HG03439 (cell line): Measurements from ENCODE around the gene MGMT.

Source experiments
- ATAC-seq: cut with Tn5 transposase; IDR thresholded peaks from one replicate; pipeline ENCODE4 v1.9.1; 2021; ENCODE audit warnings: mild to moderate bottlenecking, moderate library complexity; ENCODE audit not compliant: unreplicated experiment

Gene MGMT

DNA sequence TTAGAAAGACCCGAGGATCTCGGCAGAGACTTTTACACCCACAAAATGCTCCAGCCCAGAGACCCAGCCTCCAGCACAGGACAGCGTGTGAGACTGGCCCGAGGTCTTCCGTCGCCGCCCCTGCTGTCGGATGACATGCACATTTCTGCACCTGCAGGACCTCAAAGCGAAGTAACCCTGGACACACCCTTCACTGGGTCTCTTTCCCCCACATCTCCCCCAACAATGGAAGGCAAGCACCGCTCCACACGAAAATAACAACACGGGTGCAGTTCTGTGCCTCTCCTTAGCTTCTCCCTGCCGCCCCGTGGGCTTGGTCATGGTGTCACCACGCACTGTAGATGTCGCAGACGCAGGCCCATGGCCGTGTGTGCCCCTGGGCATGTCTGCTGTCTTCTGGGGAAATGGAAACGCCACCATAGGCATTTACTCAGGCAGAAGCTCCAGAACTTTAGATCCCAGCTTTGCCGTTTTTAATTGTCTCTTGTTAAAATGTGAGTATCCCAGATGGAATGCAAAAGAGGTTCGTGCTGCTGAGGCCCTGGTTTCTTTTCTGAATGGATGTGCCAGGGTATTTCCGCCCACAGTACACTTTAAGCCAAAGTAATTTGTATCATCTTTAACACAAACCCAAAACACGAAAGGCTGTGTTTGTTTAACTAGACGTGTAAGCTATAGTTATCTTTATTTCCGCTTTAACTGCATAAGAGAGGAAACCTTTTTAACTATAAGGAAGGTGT, 237.9 kb downstream of the MGMT start:
- no peak for ATAC-seq

DNA sequence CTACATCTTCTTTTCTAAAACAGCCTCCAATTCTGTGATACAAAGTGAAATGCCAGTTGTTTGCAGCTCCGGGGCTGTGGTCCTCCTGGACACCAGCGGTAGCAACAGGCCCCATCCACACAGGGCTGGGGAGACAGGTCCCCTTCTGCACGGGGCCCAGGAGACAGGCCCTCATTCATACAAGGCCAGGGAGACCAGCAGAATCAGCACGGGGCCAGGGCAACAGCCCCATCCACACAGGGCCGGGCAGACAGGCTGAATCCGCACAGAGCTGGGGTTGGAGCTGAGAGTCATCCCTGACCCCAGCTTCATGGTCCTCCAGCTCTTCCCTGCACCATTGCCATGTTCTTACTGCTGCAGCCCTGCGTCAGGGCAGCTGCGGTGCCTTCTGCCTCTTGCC, 238.6 kb downstream of the MGMT start:
- no peak for ATAC-seq

DNA sequence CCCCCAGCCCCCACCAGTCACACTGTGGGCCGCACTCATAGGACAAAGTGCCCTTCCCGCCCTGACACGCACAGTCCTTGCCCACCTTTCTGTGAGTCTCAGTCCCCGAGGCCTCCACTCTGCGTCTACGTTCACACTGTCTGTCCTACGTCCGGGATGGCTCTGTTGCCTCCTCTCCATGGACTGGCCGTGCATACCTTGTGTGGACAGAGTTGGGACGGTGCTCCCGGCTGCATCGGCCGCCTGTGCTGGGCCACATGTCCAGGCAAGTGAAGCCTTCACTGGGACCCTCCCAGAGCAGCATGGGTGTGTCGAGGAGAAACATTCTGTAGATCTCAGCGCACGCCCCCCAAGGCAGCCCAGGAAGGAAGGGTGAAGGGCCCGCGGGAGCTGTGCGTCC, 239.0 kb downstream of the MGMT start:
- no peak for ATAC-seq

DNA sequence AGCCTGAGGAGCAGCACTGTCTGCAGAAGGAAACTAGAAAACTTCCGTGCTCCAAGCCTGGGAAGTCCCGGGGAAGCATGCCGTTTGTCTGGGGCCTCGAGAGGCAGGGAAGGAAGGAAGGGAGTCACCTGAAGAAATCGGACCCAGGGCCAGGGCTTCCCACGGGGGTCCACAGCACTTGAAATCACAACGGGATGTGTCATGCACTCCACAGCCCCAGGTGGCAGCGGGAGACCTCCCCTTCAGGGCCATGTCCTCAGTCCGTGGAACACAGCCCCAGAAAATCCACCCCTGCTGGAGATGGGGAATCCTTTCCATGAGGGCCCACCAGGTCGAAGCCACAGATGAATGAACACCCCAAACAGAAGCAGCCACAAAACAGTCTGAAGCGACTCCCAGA, 239.5 kb downstream of the MGMT start:
- no peak for ATAC-seq

DNA sequence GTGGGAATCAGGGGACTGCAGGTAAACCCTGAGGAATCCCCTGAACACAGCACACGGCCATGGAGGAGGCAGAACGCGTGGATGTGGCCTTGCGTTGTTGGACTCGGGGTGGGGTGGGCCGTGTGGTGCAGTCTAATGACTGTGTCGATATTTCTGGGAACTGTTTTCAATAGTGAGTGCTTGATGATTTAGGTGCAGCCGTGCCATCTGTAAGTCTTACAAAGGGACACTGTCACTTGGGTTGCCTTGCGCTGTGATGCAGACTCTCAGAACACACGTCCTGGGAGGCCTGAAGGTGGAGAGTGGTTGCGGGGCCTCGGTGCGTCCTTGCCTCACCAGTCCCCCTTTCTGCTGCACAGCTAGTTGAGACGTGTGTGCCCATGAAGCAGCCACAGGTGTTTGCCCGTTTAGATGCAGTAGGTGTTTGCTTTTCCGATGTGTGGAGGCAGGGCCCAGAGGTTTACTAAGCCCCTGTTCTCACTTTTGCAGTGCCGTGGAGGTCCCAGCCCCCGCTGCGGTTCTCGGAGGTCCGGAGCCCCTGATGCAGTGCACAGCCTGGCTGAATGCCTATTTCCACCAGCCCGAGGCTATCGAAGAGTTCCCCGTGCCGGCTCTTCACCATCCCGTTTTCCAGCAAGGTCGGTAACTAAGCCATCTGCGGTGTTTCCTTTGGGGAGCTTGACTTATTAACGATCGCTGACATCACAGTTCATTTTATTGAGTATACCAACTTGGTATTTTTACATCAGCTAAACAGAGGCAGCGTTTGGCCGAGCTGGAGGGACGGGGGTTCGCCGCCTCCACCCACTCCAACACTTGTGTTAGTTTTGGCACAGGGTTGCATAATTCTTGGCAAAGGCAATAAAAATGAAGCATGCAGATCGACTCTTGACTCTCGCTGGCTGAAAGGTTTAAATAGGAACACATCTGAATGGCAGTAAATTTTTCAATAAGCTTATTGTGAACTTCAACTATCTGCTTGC, 240.7 kb downstream of the MGMT start:
- no peak for ATAC-seq

DNA sequence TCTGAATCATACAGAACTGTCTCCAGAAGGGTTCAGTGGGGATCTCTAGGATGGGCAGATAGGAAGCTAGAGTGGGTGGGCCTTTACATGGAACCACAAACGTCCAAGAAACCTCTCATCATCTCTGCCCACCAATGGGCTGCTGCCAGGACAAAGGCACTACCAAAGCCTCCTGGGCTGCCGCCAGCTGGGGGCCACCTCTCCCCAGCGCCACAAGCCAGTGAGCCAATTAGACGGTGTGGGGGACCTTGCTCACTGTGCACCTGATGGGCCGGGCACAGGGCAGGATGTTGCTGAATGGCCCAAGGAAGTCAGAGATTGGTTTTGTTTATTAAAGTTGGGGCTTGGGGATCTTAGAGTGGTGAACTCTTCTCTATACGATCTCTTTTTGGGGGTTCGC, 242.1 kb downstream of the MGMT start:
- no peak for ATAC-seq

DNA sequence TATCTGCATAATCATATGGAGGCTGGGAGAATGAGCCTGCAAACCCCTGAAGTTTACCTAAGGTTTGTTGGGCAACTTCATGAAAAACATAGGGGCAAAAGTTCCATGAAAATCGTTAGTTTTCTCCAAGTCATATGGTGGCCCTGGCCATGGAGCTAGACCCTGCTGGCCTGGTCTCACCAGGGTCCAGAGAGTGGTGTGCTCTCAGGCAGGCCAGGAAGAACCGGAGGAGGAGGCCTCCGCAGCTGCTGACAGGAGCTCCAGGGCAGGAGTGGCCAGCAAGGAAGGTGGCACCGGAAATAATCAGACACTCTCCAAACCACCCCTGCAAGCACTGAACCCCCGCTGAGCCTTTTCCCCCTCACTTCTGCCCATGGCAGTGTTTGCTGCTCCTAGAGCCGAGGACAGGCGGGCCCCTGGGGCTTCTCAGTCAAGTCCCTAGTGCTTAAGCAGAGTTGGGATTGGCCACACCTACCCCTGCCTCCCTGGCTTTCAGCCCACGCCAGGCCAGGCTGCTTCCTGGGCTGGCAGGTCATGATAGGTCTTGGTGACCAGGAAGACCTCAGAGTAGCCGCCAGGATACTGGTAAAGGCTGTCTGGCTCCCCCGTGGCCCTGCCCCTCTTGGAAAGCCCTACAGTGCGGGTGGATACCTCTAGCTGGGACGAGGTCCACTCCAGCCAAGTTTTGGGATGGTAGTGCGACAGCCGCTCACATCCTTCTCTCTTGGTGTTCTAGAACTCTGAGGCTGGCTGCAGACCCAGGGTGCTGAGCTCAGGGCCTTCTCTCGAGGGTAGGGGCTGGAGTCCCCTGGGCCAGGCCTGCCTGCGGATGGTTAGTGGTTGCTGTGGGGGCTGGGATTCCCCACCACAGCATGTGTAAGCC, 242.8 kb downstream of the MGMT start:
- ATAC-seq: no peak

DNA sequence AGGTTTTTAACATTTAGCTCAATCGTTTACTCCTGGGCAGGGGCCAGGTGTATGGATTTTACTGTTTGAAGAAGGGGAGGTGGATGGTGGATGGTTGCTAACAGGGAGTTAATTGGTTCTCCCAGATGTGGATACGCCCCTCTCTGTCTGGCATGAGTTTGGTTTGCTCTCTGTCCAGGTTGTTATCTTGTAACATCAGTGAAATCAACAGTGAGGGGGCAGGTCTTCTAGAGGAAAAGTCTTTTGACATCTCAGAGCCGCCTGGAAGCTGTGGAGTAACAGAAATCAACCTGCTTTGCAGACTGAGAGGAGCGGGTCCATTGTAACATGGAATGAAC, 243.4 kb downstream of the MGMT start:
- no peak for ATAC-seq

DNA sequence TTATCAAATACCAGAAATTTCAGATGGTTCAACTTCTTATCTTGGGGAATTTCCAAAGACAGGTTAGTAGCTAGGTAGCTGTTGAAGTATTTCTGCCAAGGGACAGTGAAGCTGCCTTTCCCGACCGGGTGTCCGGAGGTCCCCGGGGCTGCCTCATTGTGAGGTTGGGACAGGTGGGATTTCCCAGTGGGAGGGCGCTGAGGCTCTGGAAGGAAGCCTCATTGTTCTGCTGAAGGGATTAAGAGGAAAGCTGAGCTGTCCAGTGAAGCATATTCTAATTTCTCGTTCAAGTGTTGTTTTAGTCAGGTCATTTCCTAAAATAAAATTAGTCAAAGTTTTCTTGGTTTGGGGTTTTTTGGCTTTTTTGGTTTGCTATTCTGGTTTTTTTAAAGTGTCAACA, 244.2 kb downstream of the MGMT start:
- ATAC-seq: no peak

DNA sequence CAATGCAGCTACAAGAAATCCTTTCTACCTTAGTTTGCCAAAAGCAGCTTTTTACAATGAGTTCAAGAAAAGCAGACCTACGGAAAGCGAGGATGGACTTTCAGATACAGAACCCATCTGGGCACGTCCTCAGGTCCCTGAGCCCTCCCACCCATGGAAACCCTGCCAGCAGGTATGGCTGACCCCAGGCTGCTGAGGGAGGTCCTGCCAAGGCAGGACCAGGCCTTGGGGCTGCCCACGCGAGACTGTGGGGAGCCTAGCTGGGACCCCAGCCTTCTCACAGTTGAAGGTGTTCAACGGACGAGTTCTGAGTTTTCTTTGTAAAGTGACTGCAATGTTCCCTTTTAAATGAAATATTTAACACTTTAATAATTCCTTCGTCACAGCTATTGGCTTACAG, 245.0 kb downstream of the MGMT start:
- no peak for ATAC-seq

DNA sequence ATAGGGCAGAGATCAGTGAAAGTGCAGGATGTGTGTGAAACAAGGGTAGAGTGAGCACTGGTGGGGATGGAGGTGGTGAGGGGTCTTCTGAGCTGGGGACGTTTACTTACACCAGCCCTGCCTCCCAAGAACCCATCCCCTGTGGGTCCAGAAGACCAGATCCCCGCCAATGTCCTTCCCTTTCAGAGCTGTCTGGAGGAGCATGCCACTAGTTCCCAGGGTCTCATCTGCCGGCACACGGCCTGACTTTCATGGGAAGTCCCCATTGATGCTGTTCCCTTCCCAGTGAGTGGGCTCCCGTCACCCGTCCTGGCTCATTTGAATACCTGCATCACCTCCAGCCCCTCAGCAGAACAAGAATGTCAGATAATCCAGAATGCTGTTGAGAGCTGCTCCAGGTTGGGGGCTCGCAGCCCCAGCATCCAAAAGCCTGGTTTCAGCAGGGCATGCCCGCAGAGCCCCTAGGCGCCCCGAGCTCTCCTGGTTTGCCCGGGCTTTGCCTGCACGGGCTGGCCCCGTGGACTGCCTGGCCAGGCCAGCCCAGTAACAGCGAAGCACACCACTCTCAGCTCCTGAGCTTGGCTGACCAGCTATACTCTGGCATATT, 246.7 kb downstream of the MGMT start:
- no peak for ATAC-seq

DNA sequence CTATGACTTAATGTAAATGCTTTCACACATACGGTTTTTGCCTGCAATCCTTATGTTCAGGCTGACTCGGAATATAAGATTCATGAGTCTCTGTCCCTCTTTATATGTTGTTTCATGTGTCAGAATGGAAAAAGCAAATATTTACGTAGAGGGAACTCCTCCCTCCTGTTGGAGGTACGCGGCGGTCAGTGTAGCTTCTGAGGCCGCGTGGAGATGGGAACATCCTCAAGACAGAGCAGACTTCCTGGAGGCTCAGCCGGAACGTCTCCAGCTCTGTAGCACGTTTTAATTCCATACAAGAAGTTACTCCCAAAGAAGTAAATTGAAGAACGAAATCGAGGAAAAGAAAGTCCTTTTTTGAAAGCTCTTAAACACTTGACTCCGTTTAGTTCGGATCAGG, 248.8 kb downstream of the MGMT start:
- ATAC-seq: no peak

DNA sequence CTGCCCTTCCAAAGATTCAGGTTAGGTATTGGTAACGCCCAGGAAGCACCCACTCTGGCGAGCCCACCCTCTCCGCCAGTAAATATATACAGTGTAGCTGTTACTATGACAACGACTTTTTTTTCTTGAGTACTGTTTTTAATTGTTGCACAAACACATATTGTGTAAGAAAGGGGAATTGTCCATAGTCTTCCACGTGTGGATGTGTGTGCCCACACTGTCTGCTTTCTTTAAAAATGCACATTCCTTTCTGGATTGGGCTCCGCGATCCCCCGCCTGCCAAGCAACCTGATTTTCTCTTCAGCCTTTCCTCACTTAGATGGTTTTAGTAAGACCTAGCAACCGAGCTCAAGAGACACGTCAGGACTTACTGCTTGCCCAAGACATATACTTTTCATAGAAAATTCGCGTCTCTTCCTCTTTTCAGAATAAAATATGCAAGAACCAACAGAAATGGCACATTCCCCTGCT, 249.2 kb downstream of the MGMT start:
- no peak for ATAC-seq

DNA sequence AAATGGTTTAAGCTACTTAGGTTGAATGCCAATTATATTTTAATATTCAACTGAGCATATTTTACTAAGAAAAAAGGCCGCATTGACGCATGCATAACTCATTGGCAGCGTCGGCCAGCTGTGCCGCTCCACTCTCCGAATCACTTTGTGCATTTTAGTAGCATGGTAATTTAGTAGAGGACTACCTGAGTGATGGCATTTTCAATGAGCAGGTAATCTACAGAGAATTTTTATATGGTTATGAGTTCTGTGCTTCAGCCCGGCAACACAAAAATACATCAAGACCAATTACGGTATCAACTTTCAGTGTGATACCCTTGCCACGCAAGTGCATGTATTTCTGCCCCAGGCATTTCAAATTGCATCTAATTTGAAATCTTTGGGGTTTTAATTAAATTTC, 249.8 kb downstream of the MGMT start:
- no peak for ATAC-seq

DNA sequence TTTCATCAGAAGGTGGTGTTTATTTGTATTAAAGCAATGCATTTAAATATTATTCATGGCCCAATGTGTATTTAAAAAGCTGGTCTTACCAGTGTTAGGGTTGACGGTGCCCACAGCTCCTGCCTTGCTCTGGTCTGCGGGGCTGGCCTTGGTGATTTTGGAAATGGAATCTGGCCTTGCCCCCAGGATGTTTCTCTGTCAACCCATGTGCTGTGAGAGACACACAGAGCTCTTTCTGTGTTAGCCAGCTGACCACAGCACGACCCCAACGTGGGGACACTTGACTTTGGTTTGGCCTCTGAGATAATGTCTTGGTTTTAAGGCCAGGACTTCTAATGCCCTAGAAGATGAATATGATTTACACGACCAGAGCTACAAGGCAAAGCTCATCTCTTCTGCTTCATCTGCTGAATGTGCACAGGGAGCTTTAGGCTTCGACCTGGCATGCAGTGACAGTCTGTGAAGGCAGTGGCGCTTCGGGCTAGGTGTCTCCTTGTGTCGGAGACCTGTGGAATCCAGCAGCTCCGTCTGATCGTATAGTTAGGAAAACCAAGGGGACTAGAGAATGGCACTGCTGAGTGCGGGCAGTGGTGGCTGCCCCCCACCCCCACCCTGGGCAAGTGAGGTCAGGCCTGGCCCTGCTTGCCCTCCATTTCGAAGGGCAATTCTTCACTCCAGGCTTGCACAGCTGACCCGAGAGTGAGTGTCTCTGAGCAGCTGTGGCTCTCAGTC, 250.9 kb downstream of the MGMT start:
- no peak for ATAC-seq

DNA sequence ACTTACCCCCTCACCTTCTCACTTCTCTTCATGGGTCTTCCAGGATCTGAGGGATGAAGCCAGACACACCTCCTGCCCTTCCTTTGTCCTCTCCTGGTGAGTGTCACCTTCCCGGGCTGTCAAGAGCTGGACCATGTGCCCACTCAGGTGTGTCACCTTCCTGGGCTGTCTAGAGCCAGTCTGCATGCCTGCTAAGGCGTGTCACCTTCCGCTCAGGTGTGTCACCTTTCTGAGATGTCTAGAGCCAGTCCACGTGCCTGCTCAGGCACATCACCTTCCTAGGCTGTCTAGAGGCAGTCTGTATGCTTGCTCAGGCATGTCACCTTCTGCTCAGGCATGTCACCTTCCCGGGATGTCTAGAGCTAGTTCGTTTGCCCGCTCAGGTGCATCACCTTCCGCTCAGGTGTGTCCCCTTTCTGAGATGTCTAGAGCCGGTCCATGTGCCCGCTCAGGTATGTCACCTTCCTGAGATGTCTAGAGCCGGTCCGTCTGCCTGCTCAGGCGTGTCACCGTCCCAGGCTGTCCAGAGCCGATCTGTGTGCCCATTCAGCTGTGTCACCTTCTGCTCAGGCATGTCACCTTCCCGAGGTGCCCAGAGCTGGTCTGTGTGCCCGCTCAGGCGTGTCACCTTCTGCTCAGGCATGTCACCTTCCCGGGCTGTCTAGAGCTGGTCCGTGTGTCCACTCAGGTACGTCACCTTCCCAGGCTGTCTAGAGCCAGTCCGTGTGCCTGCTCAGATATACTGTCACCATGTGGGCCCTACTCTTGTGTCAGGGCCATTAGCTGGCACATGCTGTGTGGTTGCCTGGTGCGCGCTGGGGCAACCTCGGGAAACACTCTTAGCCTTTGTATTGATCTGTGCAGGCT, 251.7 kb downstream of the MGMT start:
- ATAC-seq: no peak

DNA sequence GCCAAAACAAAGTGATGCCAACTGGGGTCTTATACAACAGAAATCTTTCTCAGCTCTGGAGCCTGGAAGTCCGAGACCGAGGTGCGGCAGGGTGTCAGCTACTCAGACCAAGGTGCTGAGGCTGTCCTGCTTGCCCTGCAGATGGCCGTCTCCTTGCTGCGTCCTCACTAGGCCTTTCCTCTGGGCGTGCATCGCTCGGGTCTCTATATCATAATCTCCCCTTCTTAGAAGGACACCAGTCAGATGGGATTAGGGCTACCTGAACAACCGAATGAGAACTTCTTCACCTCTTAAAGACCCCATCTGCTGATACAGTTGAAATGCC, 252.3 kb downstream of the MGMT start:
- ATAC-seq: no peak

DNA sequence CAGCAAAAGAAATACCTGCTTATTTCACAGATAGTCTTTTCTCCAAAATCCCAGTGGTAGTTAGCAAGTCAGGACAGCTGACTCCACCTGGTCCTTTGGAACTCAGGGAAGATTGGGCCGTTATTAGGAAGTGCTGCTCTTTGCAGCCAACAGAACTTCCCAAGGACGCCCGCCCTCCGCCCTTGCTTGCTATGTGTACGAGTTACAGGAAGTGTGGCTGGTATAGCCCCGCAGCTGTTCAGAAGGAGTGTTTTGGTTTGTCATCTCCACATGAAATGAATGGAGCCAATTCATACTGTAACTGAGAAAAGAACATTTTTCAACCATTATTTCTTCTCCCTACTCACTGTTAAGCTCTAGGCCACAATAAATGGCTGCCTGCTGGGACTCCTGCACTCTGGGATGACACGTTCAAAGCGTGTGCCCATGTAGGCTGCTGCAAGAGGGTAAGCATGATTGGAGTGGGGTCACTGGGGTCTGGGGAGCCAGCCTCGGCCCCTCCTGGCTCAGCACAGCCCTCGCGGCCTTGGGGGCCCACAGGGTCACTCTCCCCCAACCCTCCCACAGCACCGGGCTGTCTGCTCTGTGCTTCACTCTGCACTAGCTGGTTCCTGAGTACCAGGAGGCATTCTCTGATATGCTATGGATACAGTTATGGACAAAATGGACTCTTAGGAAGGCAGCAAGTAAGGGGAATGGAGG, 253.0 kb downstream of the MGMT start:
- no peak for ATAC-seq

DNA sequence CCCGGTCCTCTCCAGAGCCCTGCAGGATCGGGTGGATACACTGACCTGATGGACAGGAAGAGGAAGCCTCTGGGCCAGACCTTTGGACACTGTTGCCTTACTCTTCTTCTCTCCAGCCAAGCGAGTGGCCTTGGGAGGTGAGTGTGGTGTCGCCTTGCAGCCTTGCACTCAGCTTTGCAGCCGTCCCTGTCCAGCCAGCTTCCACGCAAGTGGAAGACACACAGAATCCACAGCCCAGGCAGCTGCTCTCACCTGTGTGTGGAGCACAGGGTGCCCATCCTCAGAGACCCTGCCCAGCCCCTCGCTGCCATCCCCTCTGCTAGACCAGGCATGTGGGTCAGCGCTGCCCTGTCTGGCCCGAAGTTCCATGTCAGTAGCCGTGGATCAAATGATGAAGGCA, 258.0 kb downstream of the MGMT start:
- ATAC-seq: no peak
